K562 (cell line): ENCODE data around the gene ROR2. TPM values are rescaled to one million over a fixed set of nuclear protein-coding genes. Genes with fewer than 3 reads are reported as not detected.

Source experiments
- ATAC-seq: fragments of 200-7000 bp; cut with Tn5 transposase; 3 replicates; pipeline ENCODE4 v1.9.1; 2020; ENCODE audit warnings: moderate library complexity
- BruUV-seq: library from RNA; stranded (reverse); fragments of 400-500 nt; replicated peaks from 2 replicates; lab custom pipeline; 2021; lab: Mats Ljungman, UMichigan
- CTCF ChIA-PET: fragments of 300-600 bp; formaldehyde crosslinking; extraction: SDS; loops from one replicate; lab custom pipeline; 2021; ENCODE audit warnings: low intra/inter-chr PET ratio; lab: Yijun Ruan, JAX
- POLR2A ChIA-PET: fragments of 300-600, 350-650 bp; sonication (Branson Sonifier 250); formaldehyde crosslinking; extraction: SDS; loops from one replicate; lab custom pipeline; 2021; ENCODE audit warnings: antibody characterized with exemption, inconsistent platforms; lab: Yijun Ruan, JAX
- DNase-seq, 4 experiments: peaks; one replicate each; pipeline versions ENCODE4 v3.0.0 to v3.0.0-alpha.2; 2011 to 2018; ENCODE audit warnings: low spot score in 3 of 4, mixed read lengths in 3 of 4; ENCODE audit errors: extremely low read depth in 1 of 4
- FAIRE-seq: peaks from 2 replicates; lab custom pipeline; 2011; peaks lifted over from hg19 to GRCh38; lab: Jason Lieb, UNC
- H2AFZ ChIP-seq: 2 replicates; pipeline ENCODE4 v1.6.0; 2011; ENCODE audit warnings: low read depth, low read length, control low read depth, inconsistent platforms
- H3K27ac ChIP-seq: fragments of 200-600 bp; 3 replicates; pipeline ENCODE4 v1.8.0; 2011; ENCODE audit warnings: low read depth, mild to moderate bottlenecking, control low read depth, inconsistent platforms, low read length, moderate library complexity, mixed read lengths; ENCODE audit errors: extremely low read depth
- H3K27me3 ChIP-seq, 2 experiments: fragments of 300-600 bp in 1 of 2; 2 replicates in 1 of 2; 3 replicates in 1 of 2; pipeline versions ENCODE4 v1.6.0 to v1.8.0; 2011; ENCODE audit warnings: inconsistent platforms in 2 of 2, low read length in 2 of 2, mild to moderate bottlenecking in 1 of 2, mixed read lengths in 1 of 2, moderate library complexity in 1 of 2; ENCODE audit not compliant: control insufficient read depth in 2 of 2, insufficient read depth in 2 of 2
- H3K36me3 ChIP-seq: fragments of 300-600 bp; 3 replicates; pipeline ENCODE4 v1.8.0; 2011; ENCODE audit warnings: mild to moderate bottlenecking, low read length, inconsistent platforms; ENCODE audit not compliant: control insufficient read depth, insufficient read depth
- H3K4me1 ChIP-seq, 2 experiments: fragments of 200-600 bp in 1 of 2; replicated peaks in 1 of 2; 2 replicates in 1 of 2; 3 replicates in 1 of 2; pipeline versions ENCODE4 v1.5.1 to v1.8.0; 2011; ENCODE audit warnings: inconsistent platforms in 2 of 2, low read length in 2 of 2, mild to moderate bottlenecking in 1 of 2, mixed read lengths in 1 of 2, moderate library complexity in 1 of 2; ENCODE audit not compliant: control insufficient read depth in 2 of 2, insufficient read depth in 2 of 2
- H3K4me2 ChIP-seq: 2 replicates; pipeline ENCODE4 v1.6.1; 2011; ENCODE audit warnings: low read length, control low read depth, inconsistent platforms, mixed read lengths; ENCODE audit not compliant: insufficient read depth
- H3K4me3 ChIP-seq: fragments of 200-600 bp; sonication (generic), shearing (Covaris generic); 2 replicates; pipeline ENCODE4 v1.5.1; 2016; ENCODE audit warnings: control low read depth, inconsistent platforms
- H3K79me2 ChIP-seq: fragments of 200-600 bp; 3 replicates; pipeline ENCODE4 v1.8.0; 2011; ENCODE audit warnings: low read length, inconsistent platforms; ENCODE audit not compliant: control insufficient read depth, insufficient read depth
- H3K9ac ChIP-seq, 2 experiments: 2 replicates each; pipeline versions ENCODE4 v1.6.0 to v1.6.1; 2011; ENCODE audit warnings: low read depth in 2 of 2, low read length in 2 of 2, control low read depth in 1 of 2, inconsistent platforms in 1 of 2, mild to moderate bottlenecking in 1 of 2, mixed read lengths in 1 of 2; ENCODE audit not compliant: insufficient read depth in 1 of 2
- H3K9me1 ChIP-seq: one replicate; pipeline ENCODE4 v1.6.0; 2011; ENCODE audit warnings: inconsistent platforms, mild to moderate bottlenecking, low read length, moderate library complexity; ENCODE audit not compliant: control insufficient read depth, insufficient read depth
- H3K9me3 ChIP-seq: replicated peaks from 2 replicates; pipeline ENCODE4 v1.5.1; 2011; ENCODE audit warnings: low read depth, low read length, inconsistent platforms; ENCODE audit not compliant: control insufficient read depth, insufficient read depth
- H4K20me1 ChIP-seq: replicated peaks from 2 replicates; pipeline ENCODE4 v1.6.1; 2011; ENCODE audit warnings: low read length, inconsistent platforms, mixed read lengths; ENCODE audit not compliant: control insufficient read depth, insufficient read depth
- ATF7 ChIP-seq: fragments of 450-650 bp; IDR thresholded peaks from 2 replicates; pipeline ENCODE4 v1.7.1; 2014; ENCODE audit warnings: mild to moderate bottlenecking, moderate library complexity
- BMI1 ChIP-seq: fragments of 150-350 bp; IDR thresholded peaks from 2 replicates; pipeline ENCODE4 v1.6.1; 2014; ENCODE audit warnings: low read length
- CREBBP ChIP-seq: IDR thresholded peaks from one replicate; pipeline ENCODE4 v1.6.1; 2012; ENCODE audit warnings: low read depth, mild to moderate bottlenecking, control low read depth, inconsistent platforms, low read length
- DMBX1 ChIP-seq: fragments of 250-450 bp; sonication (Bioruptor Pico); IDR thresholded peaks from 2 replicates; pipeline ENCODE4 v1.8.0; 2022; ENCODE audit warnings: inconsistent platforms, mild to moderate bottlenecking, moderate library complexity, borderline replicate concordance
- EP400 ChIP-seq: fragments of 450-650 bp; IDR thresholded peaks from 2 replicates; pipeline ENCODE4 v1.6.1; 2017; ENCODE audit warnings: antibody characterized with exemption, mild to moderate bottlenecking, moderate library complexity
- HDAC3 ChIP-seq: fragments of 450-650 bp; IDR thresholded peaks from 2 replicates; pipeline ENCODE4 v1.6.1; 2018; ENCODE audit warnings: borderline replicate concordance, mild to moderate bottlenecking, moderate library complexity; ENCODE audit not compliant: partially characterized antibody
- HDAC8 ChIP-seq: fragments of 450-650 bp; IDR thresholded peaks from 2 replicates; pipeline ENCODE4 v1.6.1; 2016; ENCODE audit warnings: mild to moderate bottlenecking, missing genetic modification characterization, moderate library complexity, missing compliant biosample characterization
- NEUROD1 ChIP-seq: fragments of 150-350 bp; IDR thresholded peaks from 2 replicates; pipeline ENCODE4 v1.6.1; 2014; ENCODE audit warnings: borderline replicate concordance, low read length, low read depth; ENCODE audit not compliant: partially characterized antibody
- NFIX ChIP-seq: fragments of 250-450 bp; sonication (Bioruptor Pico); IDR thresholded peaks from 2 replicates; pipeline ENCODE4 v1.4.0; 2020; ENCODE audit warnings: low read depth, mild to moderate bottlenecking, moderate library complexity
- PHTF2 ChIP-seq: fragments of 250-450 bp; sonication (Bioruptor Pico); IDR thresholded peaks from 2 replicates; pipeline ENCODE4 v1.5.0; 2021; ENCODE audit warnings: mild to moderate bottlenecking
- SIN3A ChIP-seq, 2 experiments: fragments of 150-350 bp in 1 of 2; IDR thresholded peaks; 2 replicates each; pipeline ENCODE4 v1.6.1; 2011 to 2016; ENCODE audit warnings: borderline replicate concordance in 2 of 2, low read depth in 2 of 2, low read length in 2 of 2, mild to moderate bottlenecking in 2 of 2, moderate library complexity in 2 of 2; ENCODE audit not compliant: control insufficient read depth in 1 of 2
- SRSF9 ChIP-seq: fragments of 200-400 bp; formaldehyde crosslinking; IDR thresholded peaks from 2 replicates; pipeline ENCODE4 v1.6.1; 2017; ENCODE audit warnings: low read depth, low read length, borderline replicate concordance
- XRCC4 ChIP-seq: IDR thresholded peaks from one replicate; pipeline ENCODE4 v1.6.1; 2011; ENCODE audit not compliant: insufficient read depth, insufficient read length; ENCODE audit errors: extremely low read depth
- WGBS: fragments of 100-300 bp; shearing (Covaris generic); methylation state at CpG from one replicate; pipeline ENCODE4 v1.1.6; 2016; ENCODE audit warnings: low coverage, mixed read lengths; ENCODE audit not compliant: insufficient coverage; ENCODE audit errors: missing lambda C conversion rate; 5-methylcytosine and 5-hydroxymethylcytosine counted together
- in situ Hi-C: fragments of 300-500 bp; cut with MboI; formaldehyde crosslinking; loops from 4 replicates; pipeline ENCODE4 v1.15.0; 2018; ENCODE audit warnings: inconsistent platforms, mixed read lengths
- intact Hi-C: fragments of 100-400 bp; cut with micrococcal nuclease; formaldehyde crosslinking; loops from 2 replicates; pipeline ENCODE4 v1.14.2; 2022
- polyA plus RNA-seq, 8 experiments: library from polyadenylated mRNA; depleted of rRNA in 4 of 8; stranded (reverse) in 5 of 8; unstranded in 3 of 8; fragments of >200 nt; fragmentation: Nextera tagmentation in 2 of 8; fragmentation: Illumina TruSeq in 1 of 8; extraction: Ambion mirVana in 2 of 8; extraction: Trizol in 1 of 8; gene quantifications; 2 replicates each; pipeline versions ENCODE4 v1.2.1 to v1.2.3, GENCODE V29; 2011 to 2014; ENCODE audit warnings: inconsistent platforms in 1 of 8, missing spikeins in 1 of 8
- total RNA-seq, 7 experiments: library from RNA; depleted of rRNA in 6 of 7; stranded (reverse); fragments of >200 nt in 6 of 7; fragmentation: Illumina TruSeq in 2 of 7; extraction: Trizol in 2 of 7; gene quantifications; 2 replicates each; pipeline versions ENCODE4 v1.2.1 to v1.2.3, GENCODE V29; 2011 to 2021; ENCODE audit warnings: low replicate concordance in 1 of 7
- TF ChIP-seq, protein P1 (sequence below): fragments of 450-650 bp; IDR thresholded peaks from 2 replicates; pipeline ENCODE4 v1.6.1; 2016; ENCODE audit warnings: antibody characterized with exemption
- TF ChIP-seq, protein P2 (sequence below), 3 experiments: IDR thresholded peaks in 2 of 3; conservative IDR thresholded peaks in 1 of 3; 2 replicates each; pipeline ENCODE4 v1.5.1; 2011 to 2012; ENCODE audit warnings: low read length in 3 of 3, mild to moderate bottlenecking in 3 of 3, control low read depth in 2 of 3, improper control_type of control experiment in 1 of 3, inconsistent platforms in 1 of 3, low read depth in 1 of 3, mixed read lengths in 1 of 3, moderate library complexity in 1 of 3; ENCODE audit not compliant: insufficient read depth in 2 of 3
- TF ChIP-seq, protein P3 (sequence below): fragments of 250-450 bp; sonication (Bioruptor Pico); IDR thresholded peaks from 2 replicates; pipeline ENCODE4 v1.4.0; 2020

ROR2 gene
- total and polyA plus RNA-seq, 9 of the 15 experiments (the other 6 are each of a cell fraction or from before 2014, with no cell fraction given) = 5.6 to 33.8 (median 15.3) TPM

DNA sequence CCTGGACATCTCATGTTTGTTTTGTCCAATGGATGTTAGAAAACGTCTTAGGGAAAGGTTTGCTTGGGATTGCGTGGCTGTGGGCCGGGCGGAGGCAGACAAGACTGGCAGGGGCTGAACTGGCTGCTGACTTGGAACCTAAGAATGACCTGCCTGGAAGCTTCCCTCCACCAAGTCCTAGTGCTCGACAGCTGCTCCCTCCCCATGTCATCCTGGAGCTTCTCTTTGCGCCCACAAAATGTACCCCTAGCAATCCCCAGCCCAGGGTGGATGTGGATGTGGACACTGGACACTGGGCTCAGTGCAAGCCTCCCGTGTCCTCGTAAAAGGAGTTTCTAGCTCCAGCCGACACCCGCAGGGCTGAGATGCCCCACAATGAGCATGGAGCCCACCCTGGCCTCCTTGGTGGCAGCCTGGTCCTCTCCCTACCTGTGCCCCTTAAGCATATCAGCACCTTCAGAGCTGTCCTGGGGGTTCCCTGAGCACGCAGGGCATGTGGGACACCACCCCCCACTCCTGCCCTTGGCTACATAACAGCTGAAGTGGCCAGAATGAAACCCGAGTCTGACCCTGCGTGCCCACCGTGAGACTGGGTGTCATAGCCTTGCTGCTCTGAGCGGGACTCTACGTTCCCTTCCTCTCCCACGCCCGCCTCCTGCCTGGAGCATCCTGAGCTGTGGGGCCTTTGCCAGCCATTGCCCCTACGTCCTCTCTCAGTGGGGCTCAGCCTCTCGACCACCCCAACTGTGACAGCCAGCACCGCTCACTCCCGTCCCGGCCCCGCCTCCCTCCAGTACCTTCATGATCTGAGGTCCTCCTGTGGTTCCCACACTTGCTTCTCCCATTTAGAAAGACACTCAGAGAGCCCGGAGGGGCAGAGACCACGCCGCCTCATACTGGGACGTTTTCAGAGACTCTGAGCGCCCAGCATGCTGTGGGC, 180.8 kb downstream of the ROR2 start:
- H3K4me1 ChIP-seq = no peaks in the 10 kb centered on the region; a peak in 1 of 5 replicates
- no peaks in the 10 kb centered on the region; the same call in 1 of the 2 replicates for H3K9me3 ChIP-seq
- ATAC-seq (no peak), FAIRE-seq (no peak), DNase-seq (no peak)
- H3K4me2 ChIP-seq = no peak overlapping the region
- no peak overlapping the region for H3K9ac ChIP-seq
- no peaks in the 10 kb centered on the region for H3K27me3 ChIP-seq
- TF ChIP-seq, protein P1, sequence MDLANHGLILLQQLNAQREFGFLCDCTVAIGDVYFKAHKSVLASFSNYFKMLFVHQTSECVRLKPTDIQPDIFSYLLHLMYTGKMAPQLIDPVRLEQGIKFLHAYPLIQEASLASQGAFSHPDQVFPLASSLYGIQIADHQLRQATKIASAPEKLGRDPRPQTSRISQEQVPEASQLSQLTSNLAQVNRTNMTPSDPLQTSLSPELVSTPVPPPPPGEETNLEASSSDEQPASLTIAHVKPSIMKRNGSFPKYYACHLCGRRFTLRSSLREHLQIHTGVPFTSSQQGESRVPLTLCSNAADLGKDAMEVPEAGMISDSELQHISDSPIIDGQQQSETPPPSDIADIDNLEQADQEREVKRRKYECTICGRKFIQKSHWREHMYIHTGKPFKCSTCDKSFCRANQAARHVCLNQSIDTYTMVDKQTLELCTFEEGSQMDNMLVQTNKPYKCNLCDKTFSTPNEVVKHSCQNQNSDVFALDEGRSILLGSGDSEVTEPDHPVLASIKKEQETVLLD = no peak
- no peak for TF ChIP-seq DMBX1 (CRISPR knock-in tag)
- TF ChIP-seq SIN3A (IDR thresholded peaks at IDR 0.05; ENCODE audit: borderline replicate concordance in 2 of 2, control insufficient read depth in 1 of 2, low read depth in 2 of 2, low read length in 2 of 2) = no peak
- TF ChIP-seq, protein P2, sequence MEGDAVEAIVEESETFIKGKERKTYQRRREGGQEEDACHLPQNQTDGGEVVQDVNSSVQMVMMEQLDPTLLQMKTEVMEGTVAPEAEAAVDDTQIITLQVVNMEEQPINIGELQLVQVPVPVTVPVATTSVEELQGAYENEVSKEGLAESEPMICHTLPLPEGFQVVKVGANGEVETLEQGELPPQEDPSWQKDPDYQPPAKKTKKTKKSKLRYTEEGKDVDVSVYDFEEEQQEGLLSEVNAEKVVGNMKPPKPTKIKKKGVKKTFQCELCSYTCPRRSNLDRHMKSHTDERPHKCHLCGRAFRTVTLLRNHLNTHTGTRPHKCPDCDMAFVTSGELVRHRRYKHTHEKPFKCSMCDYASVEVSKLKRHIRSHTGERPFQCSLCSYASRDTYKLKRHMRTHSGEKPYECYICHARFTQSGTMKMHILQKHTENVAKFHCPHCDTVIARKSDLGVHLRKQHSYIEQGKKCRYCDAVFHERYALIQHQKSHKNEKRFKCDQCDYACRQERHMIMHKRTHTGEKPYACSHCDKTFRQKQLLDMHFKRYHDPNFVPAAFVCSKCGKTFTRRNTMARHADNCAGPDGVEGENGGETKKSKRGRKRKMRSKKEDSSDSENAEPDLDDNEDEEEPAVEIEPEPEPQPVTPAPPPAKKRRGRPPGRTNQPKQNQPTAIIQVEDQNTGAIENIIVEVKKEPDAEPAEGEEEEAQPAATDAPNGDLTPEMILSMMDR (IDR thresholded peaks at IDR 0.05 in 2 of 3, conservative IDR thresholded peaks at IDR 0.05 in 1 of 3; ENCODE audit: insufficient read depth in 2 of 3, low read depth in 1 of 3, low read length in 3 of 3) = no peak
- TF ChIP-seq XRCC4 = no peak
- no peak for TF ChIP-seq HDAC3
- TF ChIP-seq NEUROD1 = no peak
- TF ChIP-seq BMI1 = no peak
- TF ChIP-seq PHTF2 (CRISPR knock-in tag) = no peak
- TF ChIP-seq, protein P3, sequence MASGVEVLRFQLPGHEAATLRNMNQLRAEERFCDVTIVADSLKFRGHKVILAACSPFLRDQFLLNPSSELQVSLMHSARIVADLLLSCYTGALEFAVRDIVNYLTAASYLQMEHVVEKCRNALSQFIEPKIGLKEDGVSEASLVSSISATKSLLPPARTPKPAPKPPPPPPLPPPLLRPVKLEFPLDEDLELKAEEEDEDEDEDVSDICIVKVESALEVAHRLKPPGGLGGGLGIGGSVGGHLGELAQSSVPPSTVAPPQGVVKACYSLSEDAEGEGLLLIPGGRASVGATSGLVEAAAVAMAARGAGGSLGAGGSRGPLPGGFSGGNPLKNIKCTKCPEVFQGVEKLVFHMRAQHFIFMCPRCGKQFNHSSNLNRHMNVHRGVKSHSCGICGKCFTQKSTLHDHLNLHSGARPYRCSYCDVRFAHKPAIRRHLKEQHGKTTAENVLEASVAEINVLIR (CRISPR knock-in tag) = no peak
- TF ChIP-seq EP400 = no peak
- no peak for TF ChIP-seq SRSF9
- TF ChIP-seq NFIX (CRISPR knock-in tag) = no peak
- no peak for TF ChIP-seq ATF7
- TF ChIP-seq HDAC8 (tag) = no peak
- TF ChIP-seq CREBBP = no peak
- WGBS = 95% methylated on average over 19 of the region's 29 CpGs
- ChIA-PET POLR2A (no interaction called here), CTCF (no interaction called here)
- H2AFZ ChIP-seq = no peak overlapping the region
- H3K4me3 ChIP-seq = no peak overlapping the region
- no peaks in the 10 kb centered on the region for H3K9me1 ChIP-seq
- no peaks in the 10 kb centered on the region for H4K20me1 ChIP-seq
- BruUV-seq = no TSS peak
- H3K79me2 ChIP-seq = no peaks in the 10 kb centered on the region
- intact Hi-C loops = no loop called here
- peaks cover 16% of the 10 kb centered on the region; the same call in 1 of the 3 replicates for H3K36me3 ChIP-seq
- no peak overlapping the region for H3K27ac ChIP-seq
- in situ Hi-C loops = loop anchor here (10.0 kb wide), 1 partner anchor 186 kb away; the partner anchor contains the start of gene ROR2
